HuH-7 (cell line): Measurements from ENCODE around the gene NPIPA1.
"Not testable (repeated sequence)": the region's sequence is repeated elsewhere in the genome, so short reads cannot be mapped to it uniquely, and the experiment has no call there.

Source experiments
- DNase-seq: peaks from one replicate; pipeline ENCODE4 v3.0.0; 2011; ENCODE audit warnings: low spot score

NPIPA1 gene

GRCh38 chr16:14978281-14978680 lies 41.0 kb downstream of the NPIPA1 start:
- not testable (repeated sequence) for DNase-seq

DNA sequence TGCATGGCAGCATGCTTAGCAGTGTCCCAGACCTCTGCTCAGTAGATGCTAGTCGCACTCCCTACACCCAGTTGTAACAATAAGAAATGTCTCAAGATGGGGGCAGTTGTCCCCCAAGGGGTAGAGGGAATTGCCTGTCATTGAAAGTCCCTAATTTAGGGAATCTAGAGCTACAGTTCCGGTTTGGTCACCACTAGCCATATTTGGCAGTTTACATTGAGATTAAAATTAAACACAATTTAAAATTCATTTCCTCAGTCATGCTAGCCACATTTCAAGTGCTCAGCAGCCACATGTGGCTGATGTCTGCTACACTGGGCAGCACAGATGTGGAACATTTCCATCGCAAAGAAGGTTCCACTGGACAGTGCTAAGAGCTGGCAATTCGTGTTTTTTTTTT lies 41.7 kb downstream of the NPIPA1 start:
- not testable (repeated sequence) for DNase-seq

DNA sequence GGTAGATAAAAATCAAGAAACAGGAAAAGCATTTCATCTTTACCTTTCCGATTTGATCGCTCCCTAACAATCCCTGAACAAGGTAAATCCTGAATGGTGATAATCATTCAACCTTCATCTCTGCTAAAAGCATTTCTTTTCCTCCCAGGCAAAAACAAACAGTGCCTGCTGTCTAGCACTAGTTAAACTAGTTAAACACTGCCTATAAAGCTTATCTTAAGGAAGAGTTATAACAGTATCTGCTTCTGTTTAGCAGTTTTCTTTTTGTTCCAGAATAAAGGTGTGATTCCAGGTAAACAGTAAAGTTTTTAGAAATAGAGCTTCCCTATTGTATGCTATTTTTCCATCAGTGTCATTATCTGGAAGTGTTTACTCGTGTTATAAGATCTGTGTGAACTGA lies 44.0 kb downstream of the NPIPA1 start:
- not testable (repeated sequence) for DNase-seq

GRCh38 chr16:14982521-14982920 lies 45.3 kb downstream of the NPIPA1 start:
- not testable (repeated sequence) for DNase-seq

- not testable (repeated sequence) for DNase-seq
Measured at GRCh38 chr16:14988092-14988491, 50.8 kb downstream of the NPIPA1 start.

DNA sequence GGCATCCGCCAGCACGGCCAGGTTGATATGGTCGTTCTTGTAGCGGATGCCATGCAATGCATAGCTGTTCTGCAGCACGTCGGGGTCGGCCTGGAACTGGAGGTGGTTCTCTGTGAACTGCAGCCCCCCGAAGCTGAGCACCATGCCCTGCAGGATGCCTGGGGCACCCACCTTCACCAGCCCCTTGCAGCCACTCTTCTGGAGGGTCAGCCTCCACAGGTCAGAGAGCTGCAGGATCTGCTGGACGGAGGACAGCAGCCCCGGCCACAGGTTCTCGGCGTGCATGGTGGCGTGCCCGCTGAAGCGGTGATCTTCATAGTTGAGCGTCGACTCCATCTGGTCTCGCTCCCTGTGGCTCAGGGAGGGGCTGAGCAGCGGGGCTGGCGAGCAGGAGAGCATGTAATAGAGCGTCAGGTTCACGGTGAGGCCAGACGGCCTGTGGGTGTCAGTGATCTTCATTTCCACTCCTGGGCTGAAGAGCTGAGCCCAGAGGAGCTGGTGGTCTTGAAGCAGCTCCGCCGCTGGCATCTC lies 51.5 kb downstream of the NPIPA1 start:
- not testable (repeated sequence) for DNase-seq

GRCh38 chr16:14989291-14990281 lies 52.3 kb downstream of the NPIPA1 start:
- DNase-seq: not testable (repeated sequence)

- not testable (repeated sequence) for DNase-seq
Measured at GRCh38 chr16:14993277-14994151, 56.3 kb downstream of the NPIPA1 start.

DNA sequence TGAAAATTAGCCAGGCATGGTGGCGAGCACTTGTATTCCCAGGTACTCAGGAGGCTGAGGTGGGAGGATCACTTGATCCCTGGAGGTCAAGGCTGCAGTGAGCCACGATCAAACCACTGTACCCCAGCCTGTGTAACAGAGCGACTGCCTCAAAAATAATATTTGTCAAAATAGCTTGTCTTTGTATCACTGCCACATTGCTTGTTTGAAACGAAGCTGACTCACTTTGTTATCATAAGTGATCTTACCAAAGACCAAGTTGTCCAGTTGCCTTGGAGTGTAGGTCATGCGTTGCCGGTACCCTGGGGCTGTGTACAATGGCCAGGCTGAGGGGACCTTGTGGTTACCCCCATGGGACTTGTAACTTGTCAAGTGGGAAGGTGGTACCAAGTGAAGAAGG lies 59.5 kb downstream of the NPIPA1 start:
- not testable (repeated sequence) for DNase-seq

- DNase-seq: not testable (repeated sequence)
Measured at GRCh38 chr16:14998300-14998699, 61.1 kb downstream of the NPIPA1 start.

DNA sequence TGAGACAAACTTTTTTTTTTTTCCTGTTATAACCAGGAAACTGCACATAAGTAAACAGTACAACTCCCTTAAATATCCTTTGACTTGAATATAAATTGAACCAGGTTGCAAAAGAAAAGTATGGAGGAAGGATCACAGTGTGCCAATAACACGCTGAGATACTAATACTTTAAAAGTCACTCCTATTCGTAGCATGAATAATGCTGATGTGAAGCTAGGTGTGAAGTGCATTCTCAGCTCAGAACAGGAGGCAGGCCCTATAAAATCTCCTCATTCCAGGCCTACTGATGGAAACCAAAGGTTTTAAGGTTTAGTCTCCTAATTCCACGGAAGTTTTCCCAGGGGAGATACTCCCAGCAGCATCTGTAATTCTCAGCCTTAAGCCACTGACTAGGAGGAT lies 62.6 kb downstream of the NPIPA1 start:
- DNase-seq: not testable (repeated sequence)
